PC-3 (cell line): Measurements from ENCODE around the gene NSG2. TPM values are rescaled to one million over a fixed set of nuclear protein-coding genes. Genes with fewer than 3 reads are reported as not detected.

Experiments used
- ATAC-seq: fragments of 200-7000 bp; cut with Tn5 transposase; 2 replicates; pipeline ENCODE4 v1.9.1; 2020; ENCODE audit warnings: mild to moderate bottlenecking, moderate library complexity
- BruUV-seq: library from RNA; stranded (reverse); fragments of 400-500 nt; replicated peaks from 2 replicates; lab custom pipeline; 2021; lab: Mats Ljungman, UMichigan
- CTCF ChIA-PET: fragments of 300-600 bp; sonication (Branson Sonifier 250); formaldehyde crosslinking; loops from one replicate; lab custom pipeline; 2022; ENCODE audit warnings: antibody characterized with exemption; lab: Charles Lee
- POLR2A ChIA-PET: fragments of 300-600 bp; sonication (Branson Sonifier 250); formaldehyde crosslinking; loops from one replicate; lab custom pipeline; 2022; ENCODE audit warnings: antibody characterized with exemption; ENCODE audit not compliant: unreplicated experiment; lab: Charles Lee
- DNase-seq: peaks from one replicate; pipeline ENCODE4 v3.0.0-alpha.2; 2015
- H2AFZ ChIP-seq: fragments of 300-600 bp; sonication (generic); 2 replicates; pipeline ENCODE4 v1.6.0; 2016; ENCODE audit warnings: antibody characterized with exemption, low read length
- H3F3A ChIP-seq: fragments of 300-600 bp; sonication (generic); one replicate; pipeline ENCODE4 v1.6.0; 2017; ENCODE audit warnings: antibody characterized with exemption, low read length, control low read depth, mild to moderate bottlenecking; ENCODE audit not compliant: unreplicated experiment
- H3K27ac ChIP-seq: fragments of 300-600 bp; sonication (generic); 2 replicates; pipeline ENCODE4 v1.5.1; 2016; ENCODE audit warnings: mild to moderate bottlenecking, low read length
- H3K27me3 ChIP-seq: fragments of 300-600 bp; sonication (generic); 2 replicates; pipeline ENCODE4 v1.6.1; 2016; ENCODE audit warnings: low read length, mixed read lengths
- H3K36me3 ChIP-seq: fragments of 300-600 bp; sonication (generic); 2 replicates; pipeline ENCODE4 v1.6.1; 2016; ENCODE audit warnings: low read depth, mixed run types, low read length, mixed read lengths
- H3K4me1 ChIP-seq: fragments of 300-600 bp; sonication (generic); 2 replicates; pipeline ENCODE4 v1.5.1; 2016; ENCODE audit warnings: low read length; ENCODE audit not compliant: insufficient read depth
- H3K4me2 ChIP-seq: fragments of 300-600 bp; sonication (generic); 2 replicates; pipeline ENCODE4 v1.6.0; 2016; ENCODE audit warnings: low read length
- H3K4me3 ChIP-seq: fragments of 300-600 bp; sonication (generic); 2 replicates; pipeline ENCODE4 v1.5.1; 2016; ENCODE audit warnings: mild to moderate bottlenecking, low read length, mixed read lengths
- H3K79me2 ChIP-seq: fragments of 300-600 bp; sonication (generic); 2 replicates; pipeline ENCODE4 v1.6.1; 2017; ENCODE audit warnings: low read length, mixed read lengths
- H3K9ac ChIP-seq: fragments of 300-600 bp; sonication (generic); 2 replicates; pipeline ENCODE4 v1.6.0; 2016; ENCODE audit warnings: mild to moderate bottlenecking, low read length
- H3K9me2 ChIP-seq: fragments of 300-600 bp; sonication (generic); replicated peaks from 2 replicates; pipeline ENCODE4 v1.6.1; 2016; ENCODE audit warnings: mixed run types, low read length, mixed read lengths
- H3K9me3 ChIP-seq: fragments of 300-600 bp; sonication (generic); 2 replicates; pipeline ENCODE4 v1.6.1; 2016; ENCODE audit warnings: low read length, mixed read lengths
- H4K20me1 ChIP-seq: fragments of 300-600 bp; sonication (generic); 2 replicates; pipeline ENCODE4 v1.6.1; 2016; ENCODE audit warnings: low read length, mixed read lengths
- CTCF ChIP-seq: fragments of 300-600 bp; sonication (generic); conservative IDR thresholded peaks from 2 replicates; pipeline ENCODE4 v1.5.1; 2017; ENCODE audit warnings: antibody characterized with exemption, low read depth, mild to moderate bottlenecking, low read length
- EZH2 ChIP-seq: fragments of 300-600 bp; sonication (generic); IDR thresholded peaks from one replicate; pipeline ENCODE4 v1.6.1; 2017; ENCODE audit warnings: antibody characterized with exemption, mild to moderate bottlenecking, low read length; ENCODE audit not compliant: unreplicated experiment
- EZH2phosphoT487 ChIP-seq: fragments of 300-600 bp; sonication (generic); IDR thresholded peaks from 2 replicates; pipeline ENCODE4 v1.6.1; 2018; ENCODE audit warnings: mild to moderate bottlenecking, antibody characterized with exemption, low read length, borderline replicate concordance
- intact Hi-C: fragments of 100-400 bp; cut with micrococcal nuclease; formaldehyde crosslinking; loops from 2 replicates; pipeline ENCODE4 v1.9.0; 2023
- total RNA-seq: library from RNA; depleted of rRNA; stranded (reverse); fragments of >200 nt; gene quantifications from 2 replicates; pipeline ENCODE4 v1.2.3, GENCODE V29; 2014

NSG2 gene
- total RNA-seq, 1 experiment from 2014 or later, result 0.07 TPM

- DNase-seq, result no peak
- H3K9me3 ChIP-seq, result no peaks in the 10 kb centered on the region
- no peaks in the 10 kb centered on the region for H4K20me1 ChIP-seq
- H3F3A ChIP-seq, result no peaks in the 10 kb centered on the region
- H3K9ac ChIP-seq, result no peak overlapping the region
- TF ChIP-seq CTCF, result no peak
- no peak for TF ChIP-seq EZH2
- no peak for TF ChIP-seq EZH2phosphoT487
- no peaks in the 10 kb centered on the region for H3K36me3 ChIP-seq
- H2AFZ ChIP-seq, result no peak overlapping the region
- H3K9me2 ChIP-seq, result no peaks in the 10 kb centered on the region
- BruUV-seq, result no TSS peak
- CTCF ChIA-PET, result no interaction called here
- no peaks in the 10 kb centered on the region for H3K79me2 ChIP-seq
- H3K27ac ChIP-seq, result no peak overlapping the region
- no peak overlapping the region for H3K4me2 ChIP-seq
- POLR2A ChIA-PET, result no interaction called here
- ATAC-seq, result no peak
- peaks cover 74% of the 10 kb centered on the region for H3K27me3 ChIP-seq
- no peak overlapping the region for H3K4me3 ChIP-seq
- no peaks in the 10 kb centered on the region for H3K4me1 ChIP-seq
- intact Hi-C loops, result no loop called here
Observed at GRCh38 chr5:174134545-174134944, 89.0 kb downstream of the NSG2 start.

- Histone ChIP-seq H3F3A (no peaks in the 10 kb centered on the region), H3K36me3 (no peaks in the 10 kb centered on the region), H3K9me3 (no peaks in the 10 kb centered on the region), H3K9ac (no peak overlapping the region), H3K4me2 (no peak overlapping the region), H3K27ac (no peak overlapping the region), H3K4me3 (no peak overlapping the region), H3K79me2 (no peaks in the 10 kb centered on the region), H3K9me2 (no peaks in the 10 kb centered on the region), H3K27me3 (peaks cover 91% of the 10 kb centered on the region), H4K20me1 (no peaks in the 10 kb centered on the region), H3K4me1 (no peaks in the 10 kb centered on the region), H2AFZ (no peak overlapping the region)
- intact Hi-C loops, result no loop called here
- TF ChIP-seq EZH2phosphoT487 (no peak), EZH2 (no peak), CTCF (no peak)
- ATAC-seq (no peak), DNase-seq (no peak)
- POLR2A ChIA-PET, result no interaction called here
- no TSS peak for BruUV-seq
- CTCF ChIA-PET, result no interaction called here
Observed at GRCh38 chr5:174139623-174140022, 94.1 kb downstream of the NSG2 start.

- Histone ChIP-seq H3K9ac (no peak overlapping the region), H3K36me3 (no peaks in the 10 kb centered on the region), H3K27ac (no peak overlapping the region), H3K9me2 (no peaks in the 10 kb centered on the region), H3K27me3 (peaks cover 91% of the 10 kb centered on the region), H4K20me1 (no peaks in the 10 kb centered on the region), H3K4me1 (no peaks in the 10 kb centered on the region), H3K4me2 (no peak overlapping the region), H3K9me3 (no peaks in the 10 kb centered on the region), H3K79me2 (no peaks in the 10 kb centered on the region), H2AFZ (no peak overlapping the region), H3K4me3 (no peak overlapping the region), H3F3A (no peaks in the 10 kb centered on the region)
- intact Hi-C loops, result no loop called here
- ChIA-PET CTCF (interaction anchor here (0.6 kb wide), 1 partner anchor 333 kb away, joined by 3 read pairs; no protein-coding TSS in a partner anchor), POLR2A (no interaction called here)
- BruUV-seq, result no TSS peak
- DNase-seq, result no peak
- TF ChIP-seq CTCF (no peak), EZH2phosphoT487 (no peak), EZH2 (no peak)
- ATAC-seq, result no peak
Observed at GRCh38 chr5:174140452-174141020, 95.0 kb downstream of the NSG2 start.
